COLO668 (cell line): ENCODE data around the gene TMEM140.
"Not testable (repeated sequence)": the region's sequence is repeated elsewhere in the genome, so short reads cannot be mapped to it uniquely, and the experiment has no call there.

Experiments used
- DNase-seq: peaks from one replicate; lab custom pipeline; 2025; ENCODE audit not compliant: unreplicated experiment; lab: John Stamatoyannopoulos, UW

TMEM140 gene

GRCh38 chr7:135147899-135148721 is at the start of gene TMEM140:
Gene TMEM140, plus strand, starts transcription at chr7:135148072. Its CDS starts 16,370 bp downstream, at chr7:135164442.
- DNase-seq: no peak

DNA sequence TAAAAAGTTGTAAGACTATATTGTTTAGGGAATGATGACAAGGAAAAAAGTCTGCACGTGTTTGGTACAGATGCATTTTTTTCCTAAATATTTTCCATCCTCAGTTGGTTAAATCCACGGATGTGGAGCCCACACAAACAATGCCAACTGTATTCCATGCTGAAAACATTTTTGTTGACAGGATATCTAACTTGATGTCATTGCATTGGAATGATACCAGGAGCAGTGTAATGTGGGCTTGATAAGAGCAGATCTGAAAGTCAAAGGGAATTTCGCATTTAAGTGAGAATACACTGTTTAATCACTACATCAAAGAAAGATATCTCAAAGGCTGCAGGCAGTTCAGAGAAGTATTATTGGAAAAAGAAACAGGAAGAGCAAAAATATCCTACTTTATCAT is 49.5 kb upstream of the TMEM140 start:
- DNase-seq: no peak

- no peak for DNase-seq
Observed at GRCh38 chr7:135100856-135101255, 47.0 kb upstream of the TMEM140 start.

GRCh38 chr7:135102372-135102771 is 45.5 kb upstream of the TMEM140 start:
- DNase-seq: no peak

DNA sequence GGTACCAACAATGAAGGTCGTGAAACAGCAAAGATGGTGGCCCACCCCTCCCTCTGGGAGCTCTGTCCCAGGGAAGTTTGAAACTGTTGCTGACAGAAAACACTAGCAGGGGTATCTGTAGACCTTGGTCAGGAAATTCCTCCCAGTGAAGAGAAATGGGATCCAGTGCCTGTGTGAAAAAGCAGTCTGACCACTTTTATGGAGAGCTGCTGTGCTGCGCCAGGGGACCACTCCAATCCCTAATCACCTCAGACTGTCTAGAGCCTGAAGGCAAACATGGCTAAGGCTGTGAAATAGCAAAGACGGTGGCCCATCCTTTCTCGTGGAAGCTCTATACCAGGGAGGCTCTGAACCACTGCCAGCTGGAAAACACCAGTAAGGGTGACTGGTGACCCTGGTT is 38.3 kb upstream of the TMEM140 start:
- DNase-seq: no peak

GRCh38 chr7:135109976-135110375 is 37.9 kb upstream of the TMEM140 start:
- DNase-seq: no peak

GRCh38 chr7:135111379-135111778 is 36.5 kb upstream of the TMEM140 start:
- no peak for DNase-seq

- DNase-seq: no peak
Observed at GRCh38 chr7:135114622-135115021, 33.2 kb upstream of the TMEM140 start.

DNA sequence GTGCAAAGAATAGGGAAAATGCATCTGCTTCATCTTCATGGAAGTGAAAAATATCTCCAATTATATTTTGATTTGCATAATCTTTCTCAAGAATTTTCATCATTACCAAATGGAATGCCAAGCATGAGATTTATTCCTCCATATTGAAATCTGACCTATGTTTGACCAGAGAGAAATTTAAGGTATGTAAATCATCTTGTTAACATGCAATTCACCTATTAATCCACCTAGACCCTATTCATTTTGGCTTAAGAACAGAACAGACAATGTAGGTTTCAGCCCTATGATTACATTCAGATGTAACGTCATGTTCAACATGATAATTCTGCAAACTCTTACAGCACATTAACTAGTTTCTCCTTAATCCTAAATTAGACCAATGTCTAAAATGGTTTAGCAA is 30.8 kb upstream of the TMEM140 start:
- DNase-seq: no peak

- DNase-seq: no peak
Observed at GRCh38 chr7:135121868-135122267, 26.0 kb upstream of the TMEM140 start.

DNA sequence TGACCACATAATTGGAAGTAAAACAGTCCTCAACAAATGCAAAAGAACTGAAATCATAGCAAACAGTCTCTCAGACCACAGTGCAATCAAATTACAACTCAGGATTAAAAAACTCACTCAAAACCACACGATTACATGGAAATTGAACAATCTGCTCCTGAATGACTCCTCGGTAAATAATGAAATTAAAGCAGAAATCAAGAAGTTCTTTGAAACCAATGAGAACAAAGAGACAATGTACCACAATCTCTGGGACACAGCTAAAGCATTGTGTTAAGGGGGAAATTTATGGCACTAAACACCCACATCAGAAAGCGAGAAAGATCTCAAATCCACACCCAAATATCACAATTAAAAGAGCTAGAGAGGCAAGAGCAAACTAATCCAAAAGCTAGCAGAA is 23.2 kb upstream of the TMEM140 start:
- DNase-seq: not testable (repeated sequence)

DNA sequence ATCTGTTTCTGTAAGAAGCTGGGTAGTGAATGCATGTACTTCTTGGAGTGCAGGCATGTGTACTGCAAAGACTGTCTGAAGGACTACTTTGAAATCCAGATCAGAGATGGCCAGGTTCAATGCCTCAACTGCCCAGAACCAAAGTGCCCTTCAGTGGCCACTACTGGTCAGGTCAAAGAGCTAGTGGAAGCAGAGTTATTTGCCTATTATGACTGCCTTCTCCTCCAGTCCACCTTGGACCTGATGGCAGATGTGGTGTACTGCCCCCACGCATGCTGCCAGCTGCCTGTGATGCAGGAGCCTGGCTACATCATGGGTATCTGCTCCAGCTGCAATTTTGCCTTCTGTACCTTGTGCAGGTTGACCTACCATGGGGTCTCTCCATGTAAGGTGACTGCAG is 18.9 kb upstream of the TMEM140 start:
- DNase-seq: no peak

DNA sequence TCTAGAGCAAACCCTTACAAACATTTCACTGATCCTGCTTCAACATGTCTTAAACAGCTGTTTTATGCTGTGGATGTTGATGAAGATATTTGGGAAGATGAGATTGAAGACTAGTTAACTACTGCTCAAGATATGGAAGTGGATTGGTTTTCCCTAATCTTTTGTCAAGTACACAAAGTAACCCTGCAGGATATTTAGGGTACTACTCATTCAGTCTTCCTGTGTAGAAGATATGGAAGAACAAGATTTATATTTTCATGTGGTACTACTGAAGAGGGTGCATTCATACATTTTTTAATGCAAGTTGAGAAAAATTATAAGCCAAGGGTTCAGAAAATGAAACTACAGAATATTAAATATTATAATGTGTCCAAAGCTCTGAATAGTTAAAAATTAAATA is 18.3 kb upstream of the TMEM140 start:
- no peak for DNase-seq

DNA sequence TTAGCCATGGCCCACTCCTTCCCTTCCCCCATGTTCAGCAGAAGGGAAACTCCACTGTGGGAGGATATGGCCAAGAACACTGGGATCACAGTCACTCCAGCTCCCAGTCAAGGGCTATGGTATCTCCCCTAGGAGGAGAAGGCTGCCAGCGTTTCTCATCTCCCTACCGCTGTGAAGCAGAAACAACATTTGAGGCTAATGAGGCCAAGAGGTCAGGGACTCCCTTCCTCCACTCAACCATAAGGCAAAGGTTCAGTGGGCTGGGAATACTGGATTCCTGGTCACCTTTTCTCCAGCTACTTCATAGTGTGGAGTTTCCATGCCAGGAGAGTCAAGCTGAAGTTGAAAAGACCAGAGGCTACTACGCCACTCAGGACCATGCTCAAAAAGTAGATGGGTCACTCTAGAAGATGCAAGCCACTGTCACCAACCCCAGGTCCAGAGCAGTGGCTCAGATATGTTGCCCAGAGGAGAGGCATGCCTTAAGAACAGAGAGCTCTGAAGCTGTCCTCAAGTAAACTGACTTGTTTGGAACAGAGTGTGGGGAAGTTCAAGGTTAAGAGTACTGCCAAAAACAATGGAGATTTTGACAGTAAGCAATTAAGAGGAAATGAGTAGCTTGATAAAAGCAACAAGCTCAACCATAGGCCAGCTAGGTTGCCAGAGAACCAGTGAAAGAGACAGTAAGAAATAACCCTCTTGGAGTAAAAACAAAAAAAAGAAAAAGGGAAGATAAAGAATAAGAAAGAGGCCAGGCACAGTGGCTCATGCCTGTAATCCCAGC is 3.8 kb upstream of the TMEM140 start:
- DNase-seq: no peak

GRCh38 chr7:135147341-135147898 is 452 bp upstream of the TMEM140 start:
- no peak for DNase-seq

DNA sequence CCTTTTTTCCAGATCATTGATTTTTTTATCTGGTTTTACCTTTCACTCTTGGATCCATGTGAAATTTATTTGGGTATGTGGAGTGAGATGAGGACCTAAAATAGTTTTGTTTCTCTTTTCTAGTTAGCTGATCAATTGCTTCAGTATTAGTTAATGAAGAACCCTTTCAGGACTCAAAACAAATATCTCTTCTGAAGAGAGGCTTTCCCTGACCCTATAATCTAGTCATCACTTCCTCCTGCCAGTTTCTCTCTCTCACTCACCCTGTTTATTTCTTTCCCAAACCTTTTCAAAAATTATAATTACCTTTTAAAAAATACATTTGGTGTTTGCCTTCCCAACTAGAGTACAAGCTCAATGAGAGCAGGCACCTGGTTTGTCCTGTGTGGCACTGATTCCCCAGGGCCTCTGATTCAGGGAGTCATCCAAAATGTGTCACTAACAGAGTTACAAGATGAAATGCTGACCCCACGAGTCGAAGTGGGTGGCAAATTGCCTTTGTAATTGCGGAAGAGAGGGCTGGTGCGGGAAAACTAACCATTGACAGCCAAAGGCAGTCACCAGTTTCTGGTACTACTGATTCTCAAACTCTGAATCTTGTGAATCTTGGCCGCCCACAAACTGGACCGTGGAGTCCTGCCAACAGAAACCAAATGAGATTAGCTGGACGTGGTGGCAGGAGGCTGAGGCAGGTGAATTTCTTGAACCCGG is 2.4 kb downstream of the TMEM140 start:
- DNase-seq: no peak

GRCh38 chr7:135151132-135151531 is 3.3 kb downstream of the TMEM140 start:
- DNase-seq: no peak

DNA sequence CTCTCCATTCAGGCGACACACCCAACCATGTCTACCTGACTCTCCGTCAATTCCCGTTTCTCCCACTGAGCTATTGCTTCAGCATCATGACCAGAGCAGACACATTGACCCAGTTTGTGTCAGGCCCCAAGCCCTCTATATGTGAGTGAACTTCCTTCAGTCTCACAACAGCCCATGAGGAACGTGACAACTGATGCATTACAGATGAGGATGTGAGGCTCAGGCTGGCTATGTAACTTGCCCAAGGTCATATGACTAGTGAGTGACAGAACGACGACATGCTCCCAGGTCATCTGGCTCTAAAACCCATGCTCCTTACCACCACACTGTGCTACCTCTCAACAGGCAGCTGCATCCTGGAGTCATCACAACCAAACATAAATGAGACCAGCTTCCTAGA is 3.7 kb downstream of the TMEM140 start:
- no peak for DNase-seq

- no peak for DNase-seq
Observed at GRCh38 chr7:135152442-135152841, 4.6 kb downstream of the TMEM140 start.

GRCh38 chr7:135154734-135155133 is 6.9 kb downstream of the TMEM140 start:
- DNase-seq: no peak

DNA sequence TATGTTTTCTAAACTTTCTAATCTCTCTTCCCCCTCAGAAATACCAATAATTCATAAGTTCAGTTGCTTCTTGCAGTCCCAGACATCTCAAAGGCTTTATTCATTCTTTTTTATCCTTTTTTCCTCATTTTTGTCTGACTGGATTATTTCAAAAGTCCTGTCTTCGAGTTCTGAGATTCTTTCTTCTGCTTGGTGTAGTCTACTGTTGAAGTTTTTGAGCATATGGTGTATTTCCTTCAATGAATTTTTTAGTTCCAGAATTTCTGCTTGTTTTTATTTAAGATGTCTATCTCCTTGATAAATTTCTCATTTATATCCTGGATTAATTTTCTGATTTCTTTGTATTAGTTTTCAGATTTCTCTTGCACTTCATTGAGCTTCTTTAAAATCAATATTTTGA is 8.4 kb downstream of the TMEM140 start:
- DNase-seq: no peak
